OCI-M2 (cell line): ENCODE data around the gene RABEP1.

Experiments used
- DNase-seq: peaks from one replicate; lab custom pipeline; 2025; ENCODE audit not compliant: unreplicated experiment; lab: John Stamatoyannopoulos, UW

Gene RABEP1

DNA sequence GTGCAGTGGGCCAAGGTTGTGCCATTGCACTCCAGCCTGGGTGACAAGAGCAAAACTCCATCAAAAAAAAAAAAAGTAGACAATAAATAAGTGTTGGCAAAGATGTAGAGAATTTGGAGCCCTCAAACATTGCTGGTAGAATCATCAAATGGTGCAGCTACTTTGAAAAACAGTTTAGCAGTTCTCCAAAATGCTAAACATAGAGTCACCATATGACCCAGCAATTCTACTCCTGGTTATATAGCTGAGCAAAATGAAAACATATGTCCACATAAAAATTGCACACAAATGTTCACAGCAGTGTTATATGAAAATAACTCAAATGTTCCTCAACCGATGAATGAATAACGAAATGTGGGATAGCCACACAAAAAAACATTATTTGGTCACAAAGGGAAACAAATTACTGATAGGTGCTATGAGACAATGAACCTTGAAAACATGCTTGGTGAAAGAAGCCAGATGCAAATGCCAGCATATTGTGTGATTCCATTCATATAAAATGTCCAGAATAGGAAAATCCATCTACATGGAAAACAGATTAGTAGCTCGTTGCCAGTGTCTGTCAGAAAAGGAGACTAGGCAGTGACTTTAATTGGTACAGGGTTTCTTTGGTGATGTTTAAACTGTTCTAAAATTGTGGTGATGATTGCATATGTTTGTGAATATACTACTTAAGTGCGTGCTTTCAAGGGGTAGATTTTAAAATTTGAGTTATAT is 12.7 kb upstream of the RABEP1 start:
- DNase-seq, result no peak

DNA sequence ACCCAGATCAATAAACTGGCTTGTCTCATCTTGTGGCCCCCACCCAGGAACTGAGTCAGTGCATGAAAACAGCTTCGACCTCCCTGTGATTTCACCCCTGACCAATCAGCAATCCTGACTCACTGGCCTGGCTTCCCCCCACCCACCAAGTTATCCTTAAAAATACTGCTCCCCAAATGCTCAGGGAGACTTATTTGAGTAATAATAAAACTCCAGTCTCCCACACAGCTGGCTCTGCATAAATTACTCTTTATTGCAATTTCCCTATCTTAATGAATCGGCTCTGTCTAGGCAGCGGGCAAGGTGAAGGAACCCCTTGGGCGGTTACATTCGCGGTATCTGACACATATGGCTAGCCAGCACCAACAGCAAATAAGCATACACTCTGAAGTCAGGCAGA is 9.8 kb upstream of the RABEP1 start:
- no peak for DNase-seq

DNA sequence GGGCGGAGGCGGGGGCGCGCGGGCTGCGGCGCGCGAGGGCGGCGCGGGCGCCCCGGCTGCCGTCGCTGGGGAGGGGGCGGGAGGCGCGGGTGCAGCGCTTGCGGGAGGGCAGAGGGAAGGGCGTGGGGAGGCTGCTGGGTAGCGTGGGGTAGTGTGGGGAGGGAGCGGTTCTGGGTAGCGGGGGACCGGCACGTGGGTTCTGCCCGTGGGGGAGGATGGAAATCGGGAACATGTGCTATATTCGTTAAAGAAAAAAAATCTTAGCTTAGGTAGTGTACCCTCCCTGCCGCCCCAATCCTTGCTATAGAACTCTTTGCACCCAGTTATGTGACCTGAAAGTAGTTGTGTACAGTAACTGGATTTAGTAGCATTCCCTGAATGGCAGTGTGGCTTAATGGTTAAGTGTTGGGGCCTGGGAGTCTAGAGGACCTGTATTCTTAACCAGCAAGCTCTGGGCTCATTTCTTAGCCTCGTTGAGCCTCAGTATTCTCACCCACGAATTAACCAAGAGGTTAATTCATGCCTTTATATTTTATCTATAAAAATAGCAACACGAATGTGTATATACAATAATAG is 646 bp downstream of the RABEP1 start:
- DNase-seq, result no peak

DNA sequence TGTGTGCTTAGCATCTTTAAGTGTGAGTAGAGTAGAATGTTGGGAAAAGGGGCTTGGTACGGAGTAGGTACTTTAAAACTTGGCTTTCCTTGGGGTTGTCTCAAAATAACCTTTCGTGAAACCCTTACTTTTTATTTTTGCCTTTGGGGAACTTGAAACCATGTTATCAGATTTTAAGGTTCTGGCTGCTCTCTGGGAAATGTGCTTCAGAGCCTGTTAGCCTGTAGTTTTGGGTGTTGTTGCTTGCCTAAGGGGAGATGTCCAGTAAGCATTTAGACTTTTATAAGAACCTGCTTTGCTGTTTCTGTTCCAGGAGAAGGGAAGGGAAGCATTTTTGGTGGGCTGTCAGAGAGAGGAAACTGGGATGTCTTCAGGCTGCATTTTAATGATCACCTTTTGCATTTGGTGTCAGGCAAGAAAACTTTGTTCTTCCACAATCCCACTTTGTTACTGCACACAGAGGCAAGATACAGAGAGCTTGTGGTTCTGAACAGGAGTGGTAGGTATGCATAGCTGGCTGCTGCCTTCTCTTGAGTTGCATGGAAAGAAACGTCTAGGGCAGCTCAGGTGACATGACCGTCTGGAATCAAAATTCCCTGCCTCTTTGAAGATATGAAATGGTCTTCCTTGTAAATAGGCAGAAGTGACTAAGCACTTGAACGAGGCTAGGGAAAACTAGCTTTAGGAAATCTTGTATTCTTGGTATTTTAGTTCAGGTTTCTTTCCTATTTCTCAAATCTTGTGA is 1.7 kb downstream of the RABEP1 start:
- no peak for DNase-seq

DNA sequence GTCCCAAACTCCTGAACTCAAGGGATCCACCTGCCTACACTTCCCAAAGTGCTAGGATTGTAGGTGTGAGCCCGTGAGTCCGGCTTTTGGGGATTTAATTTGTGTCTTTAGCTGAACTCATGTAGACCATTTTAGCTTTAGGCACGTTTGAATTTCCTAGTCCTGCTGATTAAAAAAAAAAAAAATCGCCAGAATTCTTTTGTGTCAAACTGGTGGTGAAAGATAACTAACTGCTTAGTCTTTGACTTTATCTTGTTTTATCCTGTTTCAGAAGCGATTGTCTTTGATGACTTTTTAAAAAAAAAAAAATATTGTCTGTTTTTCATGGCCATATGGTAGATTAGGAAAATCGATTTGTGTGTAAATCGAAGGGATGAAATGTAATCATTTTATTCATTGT is 2.6 kb downstream of the RABEP1 start:
- DNase-seq, result no peak

DNA sequence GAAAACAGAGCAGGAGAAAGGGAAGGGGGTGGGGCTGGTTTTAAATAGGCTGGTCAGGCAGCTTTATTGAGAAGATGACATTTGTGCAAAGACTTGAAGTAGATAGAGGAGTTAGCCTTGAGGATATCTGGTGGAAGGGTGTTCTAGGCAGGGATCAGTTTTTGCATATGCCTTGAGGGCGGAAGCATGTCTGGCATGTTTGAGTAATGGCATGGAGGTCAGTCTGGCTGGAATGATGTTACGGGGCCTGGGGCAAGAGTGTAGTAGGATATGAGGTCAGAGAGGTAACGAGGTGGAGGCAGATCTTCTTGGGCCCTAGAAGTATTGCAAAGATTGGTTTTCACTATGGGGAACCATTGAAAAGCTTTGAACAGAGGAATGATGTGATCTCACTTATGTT is 4.8 kb downstream of the RABEP1 start:
- DNase-seq, result no peak

DNA sequence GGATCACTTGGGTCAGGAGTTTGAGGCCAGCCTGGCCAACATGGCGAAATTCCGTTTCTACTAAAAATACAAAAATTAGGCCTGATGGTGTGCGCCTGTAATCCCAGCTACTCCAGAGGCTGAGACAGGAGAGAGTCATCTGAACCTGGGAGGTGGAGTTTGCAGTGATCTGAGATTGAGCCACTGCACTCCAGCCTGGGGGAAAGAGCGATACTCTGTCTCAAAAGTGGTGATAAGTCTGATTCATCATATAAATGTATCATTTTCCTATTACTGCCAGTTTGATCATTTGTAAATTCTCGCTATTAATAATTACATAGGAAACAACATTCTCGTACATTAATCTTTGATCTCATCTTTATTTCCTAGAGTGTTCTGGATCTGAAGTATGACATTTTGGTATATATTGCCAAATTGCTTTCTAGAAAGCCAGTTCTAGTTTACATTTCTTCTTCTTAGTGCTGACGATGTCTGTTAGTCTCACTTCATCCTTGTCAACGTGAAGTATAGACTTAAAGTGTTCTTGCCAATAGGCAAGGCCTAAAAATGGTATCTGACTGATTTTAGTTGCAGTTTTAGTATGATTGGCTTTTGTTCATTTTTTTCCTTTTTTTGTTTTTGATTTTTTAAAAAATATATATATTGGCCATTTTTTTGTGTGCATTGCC is 9.7 kb downstream of the RABEP1 start:
- DNase-seq, result no peak

DNA sequence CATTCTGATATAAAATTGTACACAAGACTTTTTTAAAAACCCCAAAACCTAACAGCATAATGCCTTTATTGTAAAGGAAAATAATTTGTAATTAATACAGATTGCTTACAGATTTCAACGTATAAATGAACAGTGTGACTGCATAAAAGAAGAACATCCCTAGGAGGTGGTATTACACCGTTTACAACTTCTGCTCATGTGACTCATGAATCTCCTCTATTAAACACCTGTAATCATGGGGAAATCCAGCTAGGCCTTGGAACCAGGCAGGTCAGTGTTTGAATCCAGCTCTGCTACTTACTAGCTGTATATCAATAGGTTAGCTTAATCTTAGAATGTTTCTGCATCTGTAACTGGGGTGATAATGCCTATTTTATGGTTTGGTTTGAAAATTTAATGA is 15.2 kb downstream of the RABEP1 start:
- no peak for DNase-seq

DNA sequence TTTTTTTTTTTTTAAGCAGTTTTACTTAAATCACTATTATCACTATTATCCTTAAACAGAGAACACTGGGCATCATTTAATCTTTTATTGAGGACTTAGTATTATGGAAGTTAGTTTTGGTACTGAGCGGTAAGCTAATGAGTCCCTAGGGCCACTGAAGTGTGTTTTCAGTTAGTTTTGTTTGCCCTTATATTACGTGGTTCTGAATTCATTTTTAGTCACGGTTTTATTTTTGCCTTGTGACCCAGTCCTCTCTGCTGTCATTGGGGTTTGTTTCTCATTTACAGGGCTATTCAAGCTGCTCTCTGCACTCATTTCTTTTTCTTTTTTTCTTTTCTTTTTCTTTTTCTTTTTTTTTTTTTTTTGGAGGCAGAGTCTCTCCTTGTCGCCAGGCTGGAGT is 17.3 kb downstream of the RABEP1 start:
- DNase-seq, result no peak

DNA sequence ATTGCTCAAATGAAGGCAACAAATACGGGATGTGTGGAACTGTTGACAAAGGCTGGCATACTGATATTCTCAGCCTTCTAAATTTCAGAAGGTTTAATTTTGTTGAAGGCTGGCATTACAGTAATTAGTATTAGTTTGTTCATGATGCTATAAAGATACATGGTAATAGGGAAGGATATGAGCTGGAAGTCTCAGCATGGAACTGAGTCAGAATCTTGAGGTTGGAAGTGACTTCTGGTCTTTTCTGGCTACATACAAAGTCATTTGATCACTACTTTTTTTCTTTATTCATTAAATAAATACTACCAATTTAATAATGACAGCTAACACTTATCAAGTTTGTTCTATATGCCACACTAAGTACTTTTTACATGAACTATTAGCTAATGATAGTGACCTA is 22.6 kb downstream of the RABEP1 start:
- DNase-seq, result no peak

DNA sequence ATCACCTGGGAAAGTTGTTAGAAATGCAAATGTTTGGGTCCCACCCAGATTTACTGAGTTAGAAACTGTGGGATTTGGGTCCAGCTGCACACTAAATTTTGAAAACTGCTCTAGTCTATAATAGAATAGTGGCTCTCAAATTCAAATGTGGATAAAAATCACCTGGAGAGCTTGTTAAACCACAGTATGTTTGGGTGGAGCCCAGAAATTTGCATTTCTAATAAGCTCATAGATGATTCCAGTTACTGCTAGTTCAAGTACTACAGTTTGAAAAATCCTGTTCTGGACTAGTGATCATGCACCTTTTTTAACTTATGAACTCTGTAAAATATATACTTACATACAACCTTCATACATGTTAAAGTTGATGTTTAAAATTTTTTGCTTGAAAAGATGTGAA is 27.8 kb downstream of the RABEP1 start:
- no peak for DNase-seq

DNA sequence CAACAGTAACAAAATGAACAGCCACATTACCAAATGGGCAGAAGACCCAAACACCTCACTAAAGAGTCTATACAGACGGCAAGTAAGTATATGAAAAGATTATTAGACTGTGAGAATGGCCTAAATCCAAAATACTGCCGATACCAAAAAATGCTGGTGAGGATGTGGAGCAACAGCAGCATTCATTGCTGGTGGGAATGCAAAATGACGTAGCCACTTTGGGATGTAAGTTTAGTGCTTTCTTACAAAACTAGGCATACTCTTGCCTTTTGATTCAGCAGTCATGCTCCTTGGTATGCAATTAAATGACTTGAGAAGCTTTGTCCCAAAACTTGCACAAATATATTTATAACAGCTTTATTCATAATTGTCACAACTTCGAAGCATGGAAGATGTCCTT is 43.8 kb downstream of the RABEP1 start:
- no peak for DNase-seq

DNA sequence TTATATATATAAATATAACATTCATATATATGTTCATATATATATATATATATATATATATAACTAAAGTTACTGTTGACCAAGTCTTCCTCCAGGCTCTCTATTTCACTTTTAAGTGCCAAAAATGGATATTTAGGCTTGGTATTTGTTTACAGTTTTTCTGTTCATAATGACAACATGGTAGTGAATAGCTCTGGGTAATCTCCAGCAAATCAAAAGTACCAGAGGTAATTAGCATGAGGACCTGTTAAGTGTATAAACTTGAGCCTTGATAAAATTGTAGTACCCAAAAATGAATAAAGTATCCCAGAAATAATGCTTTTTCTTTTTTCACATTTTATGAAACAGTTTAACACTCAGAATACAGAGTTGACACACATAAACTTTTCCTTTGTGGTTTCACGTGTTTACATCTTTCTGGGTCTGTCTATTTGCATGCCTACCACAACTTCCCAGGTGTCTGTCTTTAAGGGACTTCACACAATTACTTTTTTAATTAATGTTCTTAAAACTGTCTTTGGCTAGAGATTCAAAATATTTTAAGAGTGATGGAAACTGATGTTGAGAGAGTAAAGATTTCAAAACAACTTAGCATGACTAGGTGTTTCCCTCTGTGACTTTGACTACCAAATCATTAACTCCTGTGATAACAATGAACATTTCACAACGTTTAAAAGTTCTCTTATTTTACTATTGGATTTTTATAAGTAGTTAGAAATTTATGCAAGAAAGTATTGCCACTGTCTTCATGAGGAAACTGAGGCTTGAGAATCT is 47.9 kb downstream of the RABEP1 start:
- DNase-seq, result no peak

DNA sequence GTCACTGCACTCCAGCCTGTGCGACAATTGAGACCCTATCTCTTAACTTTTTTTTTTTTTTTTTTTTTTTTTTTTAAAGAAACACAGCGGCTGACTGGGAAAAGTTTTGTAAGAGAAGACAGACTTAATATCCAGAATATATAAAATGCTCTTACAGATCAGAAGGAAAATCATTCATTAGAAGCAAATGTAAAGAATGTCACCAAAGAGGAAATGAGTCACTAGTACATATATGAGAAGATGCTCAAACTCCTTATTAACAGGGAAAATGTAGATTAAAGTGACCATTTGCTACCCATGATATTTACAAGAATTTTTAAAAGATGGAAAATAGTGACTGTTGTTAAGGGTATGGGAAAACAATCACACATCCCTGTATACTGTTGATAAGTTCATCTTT is 48.9 kb downstream of the RABEP1 start:
- no peak for DNase-seq

DNA sequence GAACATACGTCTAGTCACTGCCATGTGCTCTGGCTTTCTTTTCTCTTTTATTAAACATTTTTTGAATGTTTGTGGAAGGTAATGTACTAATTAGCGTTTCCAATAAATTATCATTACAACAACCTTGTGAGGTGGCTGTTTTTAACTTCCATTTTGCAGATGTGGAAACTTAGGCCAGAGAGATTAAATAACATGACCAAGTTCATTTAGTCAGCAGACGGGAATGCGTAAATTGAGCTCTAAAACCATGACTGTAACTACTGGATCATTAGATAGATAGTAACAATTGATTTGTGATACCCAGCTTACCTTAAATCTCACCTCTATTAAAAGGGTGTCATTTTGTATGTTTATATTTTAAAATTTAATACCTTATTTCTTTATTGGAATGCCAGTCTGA is 49.4 kb downstream of the RABEP1 start:
- no peak for DNase-seq

DNA sequence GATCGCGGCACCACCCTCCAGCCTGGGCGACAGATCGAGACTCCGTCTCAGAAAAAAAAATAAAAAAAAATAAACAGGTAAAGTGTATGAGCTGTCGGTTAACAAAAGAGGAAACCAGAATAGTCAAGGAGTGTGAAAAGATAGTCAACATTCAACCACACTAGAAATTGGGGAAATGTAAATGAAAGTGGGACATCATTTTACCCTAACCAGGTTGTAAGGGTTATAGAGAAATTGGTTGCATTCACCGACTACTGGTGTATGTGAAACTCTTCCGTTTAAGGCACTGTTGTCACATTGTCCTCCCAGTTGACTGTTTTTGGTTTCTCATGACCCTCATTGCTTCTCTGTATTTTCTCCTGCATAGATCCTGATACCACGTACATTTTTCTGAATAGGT is 62.8 kb downstream of the RABEP1 start:
- DNase-seq, result no peak

DNA sequence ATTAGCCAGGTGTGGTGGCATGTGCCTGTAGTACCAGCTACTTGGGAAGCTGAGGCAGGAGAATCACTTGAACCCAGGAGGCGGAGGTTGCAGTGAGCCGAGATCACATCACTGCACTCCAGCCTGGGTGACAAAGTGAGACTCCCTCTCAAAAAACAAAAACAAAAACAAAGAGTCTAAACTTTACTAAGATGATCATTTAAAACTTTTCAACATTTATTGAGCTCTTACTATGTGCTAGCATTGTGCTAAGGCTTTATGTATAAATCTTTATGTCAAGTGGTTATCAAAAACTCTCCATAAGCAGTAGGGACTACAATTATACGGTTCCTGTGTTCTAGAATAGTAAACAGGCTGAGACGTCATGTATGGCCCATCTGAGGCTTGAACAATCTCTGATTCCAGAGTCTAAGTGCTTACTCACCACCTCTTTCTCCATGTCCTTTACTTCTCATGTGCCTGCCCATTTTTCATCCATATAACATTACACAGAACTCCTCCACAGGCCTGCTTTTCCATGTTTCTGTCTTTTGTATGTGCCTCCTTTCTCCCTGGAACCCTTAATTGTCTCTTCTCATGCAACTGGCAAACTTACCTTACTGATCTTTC is 70.7 kb downstream of the RABEP1 start:
- no peak for DNase-seq

DNA sequence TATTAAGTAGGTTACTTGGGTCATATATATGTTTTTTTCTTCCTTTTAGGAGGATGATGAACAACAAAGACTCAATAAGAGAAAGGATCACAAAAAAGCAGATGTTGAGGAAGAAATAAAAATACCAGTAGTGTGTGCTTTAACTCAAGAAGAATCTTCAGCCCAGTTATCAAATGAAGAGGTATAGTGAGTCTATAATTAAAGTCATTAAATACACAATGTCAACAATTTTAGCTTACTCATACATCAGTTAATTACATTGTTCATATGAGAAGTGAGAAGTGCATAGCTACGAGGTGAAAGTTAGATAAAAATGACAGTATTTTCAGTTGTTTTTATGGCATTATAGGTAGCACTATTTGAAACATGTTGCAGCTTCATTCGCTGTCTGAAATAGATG is 72.2 kb downstream of the RABEP1 start:
- DNase-seq, result no peak

DNA sequence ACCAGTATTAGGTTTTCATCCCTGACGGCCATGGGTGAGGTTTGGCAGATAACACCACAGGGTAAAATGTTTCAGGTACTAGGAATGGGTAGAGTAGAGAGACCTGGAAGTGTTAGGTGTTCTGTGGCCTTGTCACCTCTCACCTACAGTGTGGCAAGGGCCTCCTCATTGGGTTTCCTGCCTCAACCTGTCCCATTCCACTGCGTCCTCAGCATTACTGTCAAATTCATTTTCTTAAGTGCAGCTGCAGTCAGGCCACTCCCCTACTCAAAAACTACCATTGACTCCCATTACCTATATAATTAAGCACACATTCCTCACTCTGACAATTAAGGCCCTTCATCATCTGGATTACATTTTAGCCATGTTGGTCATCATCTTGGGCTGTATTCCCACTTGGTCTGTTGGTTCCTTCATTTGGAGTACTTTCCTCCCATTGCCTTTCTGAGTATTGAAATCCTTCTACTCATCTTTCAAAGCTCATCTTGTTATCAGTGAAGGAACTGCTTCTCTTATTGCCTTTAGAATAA is 72.9 kb downstream of the RABEP1 start:
- no peak for DNase-seq

DNA sequence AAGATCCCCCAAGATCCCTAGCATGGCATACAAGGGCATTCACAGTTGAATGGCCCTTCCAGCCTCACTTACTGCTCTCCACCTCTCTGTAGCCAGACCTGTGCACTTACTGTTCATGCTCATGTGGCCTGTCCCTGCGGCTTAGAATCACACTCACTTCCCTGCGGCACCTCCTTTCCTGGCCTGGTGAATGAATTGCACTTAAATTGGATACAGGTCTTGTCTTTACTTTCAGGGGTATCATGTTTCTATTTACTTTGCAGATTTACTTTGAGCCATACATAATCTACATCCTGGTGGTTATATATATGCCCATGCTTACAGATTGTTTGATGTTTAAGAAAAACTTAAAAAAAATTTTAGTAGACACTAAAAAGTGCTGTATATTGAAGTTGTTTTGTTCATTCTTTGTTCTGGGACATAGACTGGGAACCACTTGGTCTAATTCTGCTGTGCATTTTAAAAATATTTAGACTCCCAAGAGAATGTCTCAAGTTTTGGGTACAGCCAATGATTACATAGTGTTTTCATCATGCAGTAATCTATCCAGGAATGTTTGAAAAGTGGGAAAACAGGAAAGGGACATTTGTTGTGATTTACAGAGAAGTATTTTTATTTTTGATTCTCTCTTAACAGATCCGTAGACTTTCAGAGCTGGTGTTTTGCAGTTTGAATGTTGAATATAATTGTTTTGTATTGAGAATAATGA is 73.5 kb downstream of the RABEP1 start:
- DNase-seq, result no peak
